SJSA1 (cell line): ENCODE measurements around the gene VGF. TPM values are rescaled to one million over a fixed set of nuclear protein-coding genes. Genes with fewer than 3 reads are reported as not detected.

ENCODE experiments used
- DNase-seq, 2 experiments: peaks; one replicate each; pipeline ENCODE4 v3.0.0-alpha.2; 2015 to 2020; ENCODE audit warnings: low spot score in 2 of 2, low read depth in 1 of 2
- H3K27ac ChIP-seq: fragments of 250-450 bp; sonication (Bioruptor Pico); 2 replicates; pipeline ENCODE4 v1.5.1; 2020; ENCODE audit warnings: mild to moderate bottlenecking, moderate library complexity
- H3K27me3 ChIP-seq: fragments of 250-450 bp; sonication (Bioruptor Pico); replicated peaks from 2 replicates; pipeline ENCODE4 v1.5.1; 2020; ENCODE audit warnings: mild to moderate bottlenecking, moderate library complexity
- H3K36me3 ChIP-seq: fragments of 250-450 bp; sonication (Bioruptor Pico); 2 replicates; pipeline ENCODE4 v1.5.1; 2020; ENCODE audit warnings: mild to moderate bottlenecking
- H3K4me1 ChIP-seq: fragments of 250-450 bp; sonication (Bioruptor Pico); replicated peaks from 2 replicates; pipeline ENCODE4 v1.6.1; 2021; ENCODE audit warnings: mild to moderate bottlenecking
- H3K4me3 ChIP-seq: fragments of 250-450 bp; sonication (Bioruptor Pico); 2 replicates; pipeline ENCODE4 v1.5.1; 2020; ENCODE audit warnings: mild to moderate bottlenecking
- H3K9me3 ChIP-seq: fragments of 250-450 bp; sonication (Bioruptor Pico); replicated peaks from 2 replicates; pipeline ENCODE4 v1.5.1; 2020; ENCODE audit warnings: mild to moderate bottlenecking
- total RNA-seq: library from RNA; depleted of rRNA; stranded (reverse); fragments of >200 nt; shearing (Covaris generic); gene quantifications from 2 replicates; pipeline ENCODE4 v1.2.3, GENCODE V29; 2014

The VGF gene
- total RNA-seq, 1 experiment from 2014 or later, result not detected

DNA sequence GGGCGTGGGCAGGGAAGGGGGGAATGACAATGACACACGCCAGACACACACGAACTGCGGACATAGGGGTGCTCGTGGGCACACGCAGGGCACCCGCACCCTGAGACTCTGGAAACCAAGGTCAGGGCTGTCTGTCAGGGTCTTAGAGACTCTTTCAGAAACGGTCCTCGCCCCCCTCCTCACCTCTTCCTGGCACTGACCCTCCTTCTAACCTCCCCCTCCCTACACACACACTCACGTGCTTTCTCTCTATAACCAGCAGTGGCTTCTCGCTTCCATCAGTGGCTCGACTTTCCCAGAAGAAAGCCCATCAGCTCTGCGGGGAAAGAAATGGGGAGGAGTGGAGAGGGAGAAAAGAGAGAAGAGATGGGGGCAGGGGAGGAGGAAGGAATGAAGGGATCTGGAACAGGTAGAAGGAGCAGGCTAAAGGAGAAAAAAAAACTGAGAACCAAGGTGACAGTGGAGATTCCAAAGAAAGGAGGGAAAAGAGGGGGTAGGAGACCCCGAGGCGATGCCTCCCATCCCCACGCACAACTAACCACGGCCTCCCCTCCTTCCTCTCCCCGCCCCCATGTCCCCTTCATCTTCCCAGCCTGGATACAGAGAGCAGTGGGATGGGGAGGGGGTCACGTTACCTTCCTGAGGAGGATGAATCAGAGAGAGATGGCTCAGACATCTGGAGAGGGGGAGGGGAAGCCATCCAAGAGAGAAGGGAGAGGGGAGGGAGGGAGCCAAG lies 1.7 kb upstream of the VGF start:
- DNase-seq, result no peak
- no peak overlapping the region for H3K4me3 ChIP-seq
- peaks cover 90% of the 10 kb centered on the region for H3K27me3 ChIP-seq
- peaks cover 8% of the 10 kb centered on the region; the same call in 1 of the 2 replicates for H3K9me3 ChIP-seq
- H3K36me3 ChIP-seq, result no peaks in the 10 kb centered on the region
- peaks cover 48% of the 10 kb centered on the region for H3K4me1 ChIP-seq
- no peak overlapping the region for H3K27ac ChIP-seq

DNA sequence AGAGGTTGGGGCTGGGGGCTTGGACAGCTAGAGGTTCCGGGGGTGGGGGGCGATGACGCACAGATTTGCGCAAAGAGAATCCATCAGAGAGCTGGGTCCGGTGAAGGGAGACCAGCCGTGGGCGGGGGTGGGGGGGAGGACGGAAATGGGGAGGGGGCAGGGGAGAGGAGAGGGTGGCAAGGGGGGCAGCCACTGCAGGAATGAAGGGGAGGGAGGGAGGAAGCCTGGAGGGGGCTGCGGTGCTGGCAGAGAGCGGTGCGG lies 1.2 kb upstream of the VGF start:
- Histone ChIP-seq H3K9me3 (peaks cover 8% of the 10 kb centered on the region; the same call in 1 of the 2 replicates), H3K27me3 (peaks cover 87% of the 10 kb centered on the region), H3K4me3 (no peak overlapping the region), H3K27ac (no peak overlapping the region), H3K36me3 (no peaks in the 10 kb centered on the region), H3K4me1 (peaks cover 47% of the 10 kb centered on the region)
- DNase-seq, result no peak

DNA sequence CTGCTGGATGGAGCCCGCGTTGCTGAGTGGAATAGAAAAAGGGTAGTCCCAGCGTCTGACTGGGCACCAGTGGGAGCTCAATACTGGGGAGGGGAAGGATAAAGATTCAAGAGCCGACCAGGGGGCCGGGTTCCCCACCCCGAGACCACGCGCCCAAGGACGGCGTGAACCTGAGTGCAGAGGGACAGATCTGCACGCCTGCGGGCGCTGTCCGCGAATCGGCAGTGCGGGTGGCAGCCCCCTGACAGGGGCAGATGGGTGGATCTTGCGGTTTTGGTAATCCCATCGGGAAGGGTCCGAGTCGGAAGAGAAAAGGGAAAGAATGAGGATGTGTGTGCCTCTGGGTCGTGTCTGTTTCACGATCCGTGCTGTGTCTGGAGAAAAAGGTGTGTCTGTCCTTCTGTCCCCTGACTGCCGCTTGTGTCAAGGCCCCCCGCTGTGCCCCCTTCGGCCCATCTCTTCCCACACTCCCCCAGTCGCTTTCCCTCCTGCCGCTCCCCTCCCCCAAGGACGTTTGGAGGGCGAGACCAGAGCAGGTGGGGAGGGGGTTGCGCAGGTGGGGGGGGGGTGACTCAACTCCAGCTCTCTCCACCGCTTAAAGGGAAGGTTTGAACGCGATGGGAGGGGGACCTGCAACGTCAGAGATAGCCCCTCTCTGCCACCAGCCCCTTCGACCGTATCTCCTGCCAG lies 734 bp upstream of the VGF start:
- Histone ChIP-seq H3K9me3 (peaks cover 8% of the 10 kb centered on the region; the same call in 1 of the 2 replicates), H3K27me3 (peaks cover 82% of the 10 kb centered on the region), H3K27ac (no peak overlapping the region), H3K4me1 (peaks cover 47% of the 10 kb centered on the region), H3K36me3 (no peaks in the 10 kb centered on the region), H3K4me3 (no peak overlapping the region)
- no peak for DNase-seq

DNA sequence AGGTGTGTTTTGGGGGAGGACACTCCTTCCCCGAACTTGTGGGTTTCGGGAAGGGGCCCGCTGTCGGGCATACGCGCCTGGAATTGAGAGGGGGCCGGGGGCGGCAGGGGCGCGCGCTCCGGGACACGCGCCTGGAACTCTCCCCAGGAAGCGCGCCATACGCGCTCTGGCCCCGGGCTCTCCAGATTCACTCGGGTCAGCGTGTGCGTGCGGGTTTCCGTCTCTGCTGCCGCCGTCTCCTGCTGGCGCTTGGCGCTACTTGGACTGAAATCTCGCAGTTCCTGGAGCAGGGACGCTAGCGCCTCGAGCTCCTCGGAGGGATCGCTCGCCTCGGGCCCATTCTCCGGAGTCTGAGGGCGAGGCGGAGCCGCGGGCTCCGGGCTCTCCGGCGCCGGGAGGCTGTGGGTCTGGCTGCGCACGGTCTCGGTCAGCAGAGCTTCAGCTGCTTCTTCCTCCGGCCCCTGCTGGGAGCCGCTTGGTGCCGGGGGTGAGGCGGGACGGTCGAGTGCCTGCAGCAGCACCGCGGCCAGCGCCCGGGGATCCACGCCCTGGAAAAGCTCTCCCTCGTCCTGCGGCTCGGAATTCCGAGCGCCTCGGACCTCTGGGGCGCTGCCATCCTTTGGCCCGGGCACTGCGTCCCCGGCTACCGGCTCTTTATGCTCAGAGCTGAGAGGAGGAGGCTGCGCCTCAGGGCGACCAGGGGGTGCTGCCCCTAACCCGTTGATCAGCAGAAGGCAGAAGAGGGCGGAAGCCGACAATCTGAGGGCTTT lies 1.1 kb downstream of the VGF start:
- no peak overlapping the region for H3K4me3 ChIP-seq
- H3K27ac ChIP-seq, result no peak overlapping the region
- peak; percentile 44 to 69 for DNase-seq
- H3K9me3 ChIP-seq, result peaks cover 8% of the 10 kb centered on the region; the same call in 1 of the 2 replicates
- H3K27me3 ChIP-seq, result peaks cover 64% of the 10 kb centered on the region
- peaks cover 6% of the 10 kb centered on the region for H3K36me3 ChIP-seq
- H3K4me1 ChIP-seq, result peaks cover 44% of the 10 kb centered on the region

DNA sequence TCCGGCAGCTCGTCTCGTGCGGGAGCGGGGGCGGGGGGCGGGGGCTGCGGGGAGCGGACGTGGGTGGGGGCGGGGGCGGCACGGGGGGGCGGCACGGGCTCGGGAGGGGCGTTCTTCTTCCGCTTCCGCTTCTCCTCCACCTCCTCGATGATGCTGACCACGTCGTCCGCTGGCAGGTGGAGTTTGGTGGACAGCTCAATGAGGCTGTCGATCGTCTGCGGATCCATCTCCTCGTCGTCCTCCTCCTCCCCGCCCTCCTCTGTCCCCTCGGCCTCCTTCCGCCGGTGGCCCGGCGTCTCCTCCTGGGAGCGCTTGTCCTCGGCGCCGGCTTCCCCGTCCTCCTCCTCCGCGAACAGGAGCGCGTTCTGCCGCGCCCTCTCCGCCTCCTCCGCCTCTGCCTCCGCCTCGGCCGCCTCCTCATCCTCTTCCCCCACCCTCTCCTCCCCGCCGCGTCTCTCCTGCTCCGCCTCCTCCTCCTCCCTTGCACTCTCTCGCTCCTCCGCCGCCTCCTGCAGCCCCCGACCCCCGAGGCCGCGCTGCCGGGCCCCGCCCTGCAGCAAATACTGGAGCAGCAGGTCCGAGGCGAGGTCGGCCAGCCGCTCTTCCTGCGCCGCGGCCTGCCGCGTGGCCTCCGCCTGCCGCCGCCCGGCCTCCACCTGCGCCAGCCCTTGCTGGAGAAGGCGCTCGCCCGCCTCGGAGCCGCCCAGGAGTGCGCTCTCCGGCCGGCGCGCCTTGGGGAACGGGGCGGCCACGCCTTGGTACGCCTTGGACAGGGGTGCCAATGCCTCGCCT lies 1.9 kb downstream of the VGF start:
- peaks cover 39% of the 10 kb centered on the region for H3K4me1 ChIP-seq
- DNase-seq, result no peak
- peaks cover 12% of the 10 kb centered on the region for H3K36me3 ChIP-seq
- no peak overlapping the region for H3K27ac ChIP-seq
- H3K27me3 ChIP-seq, result peaks cover 56% of the 10 kb centered on the region
- H3K4me3 ChIP-seq, result no peak overlapping the region
- H3K9me3 ChIP-seq, result peaks cover 8% of the 10 kb centered on the region; the same call in 1 of the 2 replicates

DNA sequence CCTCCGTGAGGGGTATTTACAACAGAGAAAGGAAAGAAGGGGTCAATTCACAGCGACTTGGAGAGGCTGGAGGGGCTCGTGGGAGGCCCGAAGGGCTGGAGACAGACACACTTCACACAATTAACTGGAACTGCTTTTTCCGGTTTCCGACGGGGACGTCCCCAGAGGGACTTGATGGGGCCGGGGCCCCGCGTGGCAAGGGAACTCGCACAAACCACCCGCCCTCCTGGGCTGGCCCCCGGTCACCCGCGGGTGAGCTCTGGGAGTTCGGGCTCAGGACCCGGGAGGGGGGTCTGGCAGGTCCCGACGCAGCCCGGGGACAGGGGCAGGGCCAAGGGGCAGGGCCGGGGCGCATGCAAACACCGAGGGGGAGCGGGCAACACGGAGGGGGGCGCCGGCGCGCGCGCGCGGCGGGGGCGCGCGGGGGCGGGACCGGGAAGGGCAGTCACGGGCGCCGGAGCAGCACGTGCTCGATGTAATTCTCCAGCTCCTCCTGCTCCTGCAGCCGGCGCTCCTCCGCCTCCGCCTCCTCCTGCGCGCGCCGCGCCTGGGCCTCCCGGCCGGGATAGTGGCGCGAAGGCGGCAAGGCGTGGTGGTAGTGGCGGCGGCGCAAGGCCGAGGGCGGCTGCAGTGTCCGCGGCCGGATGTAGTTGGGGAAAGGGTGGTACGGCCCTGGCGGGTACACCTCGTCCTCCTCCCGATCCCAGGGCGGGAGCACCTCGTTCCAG lies 2.7 kb downstream of the VGF start:
- Histone ChIP-seq H3K27me3 (peaks cover 50% of the 10 kb centered on the region), H3K9me3 (peaks cover 8% of the 10 kb centered on the region; the same call in 1 of the 2 replicates), H3K4me1 (peaks cover 39% of the 10 kb centered on the region), H3K4me3 (peak overlapping the region; percentile 12; the same call in 1 of the 2 replicates), H3K36me3 (peaks cover 12% of the 10 kb centered on the region), H3K27ac (no peak overlapping the region)
- no peak for DNase-seq

DNA sequence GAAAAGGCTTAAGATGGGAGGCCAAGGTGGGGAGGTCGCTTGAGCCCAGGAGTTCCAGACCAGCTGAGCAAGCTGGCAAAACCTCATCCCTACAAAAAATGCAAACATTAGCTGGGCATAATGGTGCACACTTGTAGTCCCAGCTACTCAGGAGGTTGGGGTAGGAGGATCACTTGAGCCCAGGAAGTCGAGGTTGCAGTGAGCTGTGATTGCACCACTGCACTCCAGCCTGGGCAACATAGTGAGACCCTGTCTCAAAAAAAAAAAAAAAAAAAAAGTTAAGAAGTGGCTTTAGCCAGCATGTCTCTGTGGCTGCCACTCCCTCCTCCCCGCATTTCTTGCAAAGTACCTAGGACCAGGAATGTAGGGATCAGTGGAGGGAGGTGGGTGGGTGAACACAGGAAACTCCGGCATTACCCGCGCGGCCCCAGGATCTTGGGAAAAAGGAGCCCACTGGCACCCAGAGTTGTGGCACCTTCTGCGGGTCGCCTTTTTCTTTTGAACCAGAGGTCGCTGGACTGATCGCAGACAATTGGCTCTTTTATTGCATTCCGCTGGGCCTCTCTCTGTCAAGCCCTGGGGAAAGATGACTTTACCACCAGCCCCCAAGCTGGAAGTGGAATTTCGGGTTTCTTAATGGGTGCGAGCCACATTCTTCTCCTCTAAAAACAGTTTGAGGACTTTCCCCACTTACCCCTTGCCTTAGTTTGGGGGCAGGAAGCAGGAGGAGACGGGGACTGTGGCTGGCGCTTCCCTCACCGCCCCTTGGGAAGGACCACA lies 3.5 kb downstream of the VGF start:
- Histone ChIP-seq H3K27ac (no peak overlapping the region), H3K4me3 (no peak overlapping the region), H3K4me1 (peaks cover 39% of the 10 kb centered on the region), H3K36me3 (peaks cover 18% of the 10 kb centered on the region), H3K27me3 (peaks cover 42% of the 10 kb centered on the region), H3K9me3 (peaks cover 8% of the 10 kb centered on the region; the same call in 1 of the 2 replicates)
- no peak for DNase-seq

DNA sequence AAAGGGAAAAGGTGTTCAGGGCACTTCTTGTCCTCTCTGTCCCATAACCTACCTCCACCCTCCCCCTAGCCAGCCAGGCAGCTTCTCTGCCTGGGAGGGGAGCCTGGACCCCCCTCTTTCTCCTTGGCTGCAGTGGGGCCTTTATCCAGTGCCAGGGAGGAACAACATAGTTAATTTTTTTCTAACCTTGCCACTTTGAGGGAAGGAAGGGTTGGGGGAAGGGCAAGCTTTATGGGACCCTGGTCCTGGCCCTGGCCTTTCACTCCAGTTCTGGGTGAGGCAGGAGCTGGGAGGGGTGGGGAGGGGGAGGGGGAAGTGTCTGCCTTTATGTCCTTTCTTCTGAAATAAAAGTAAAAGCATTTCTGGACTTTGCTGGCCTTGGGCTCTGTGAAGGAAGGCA lies 4.5 kb downstream of the VGF start:
- Histone ChIP-seq H3K27ac (no peak overlapping the region), H3K36me3 (peaks cover 18% of the 10 kb centered on the region)
- no peak for DNase-seq

DNA sequence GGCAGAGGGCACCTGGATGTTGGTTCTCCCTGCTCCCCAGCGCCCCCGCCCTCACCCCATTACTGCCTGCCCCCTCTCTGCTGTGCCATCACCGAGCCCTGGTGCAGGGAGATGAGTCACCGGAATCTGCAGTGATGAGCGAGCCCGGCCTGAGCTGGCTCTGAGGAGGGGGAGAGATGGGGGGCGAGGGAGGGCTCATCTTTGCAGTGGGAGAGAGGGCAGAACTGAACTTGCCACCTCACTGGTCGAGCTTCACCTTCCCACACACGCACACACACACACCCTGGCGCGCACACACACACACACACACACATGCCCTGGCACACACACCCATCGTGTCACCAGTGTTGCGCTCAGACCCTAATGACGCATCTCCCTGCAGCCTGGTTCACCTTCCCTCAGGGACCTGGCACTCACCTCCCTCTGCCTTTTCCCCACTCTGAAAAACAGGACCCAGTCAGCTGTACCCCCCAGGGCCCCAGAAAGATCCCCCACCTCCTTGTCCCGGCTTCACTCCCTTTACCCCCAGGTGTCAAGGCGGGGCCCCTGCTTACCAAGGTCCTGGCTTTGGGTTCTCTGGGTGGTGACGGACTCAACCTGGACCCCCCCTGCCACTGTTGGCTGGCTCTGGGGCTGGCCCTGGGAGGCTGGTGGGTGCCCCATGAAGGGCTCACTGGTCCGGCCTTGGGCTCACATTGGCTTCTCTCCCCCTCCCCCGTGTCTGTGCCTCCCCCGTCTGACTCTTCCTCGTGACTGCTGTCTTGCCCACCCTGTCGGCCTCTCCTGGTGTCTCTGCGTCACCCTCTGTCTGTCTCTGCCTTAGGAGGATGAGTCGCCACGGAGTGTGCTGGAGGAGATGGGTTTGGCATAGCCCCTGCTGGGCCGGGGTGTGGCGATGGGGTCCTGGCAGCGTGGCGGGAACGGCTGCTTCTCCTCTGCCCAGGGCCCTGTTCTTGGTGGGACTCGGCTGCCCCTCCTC lies 5.4 kb downstream of the VGF start:
- peaks cover 34% of the 10 kb centered on the region for H3K4me1 ChIP-seq
- peaks cover 28% of the 10 kb centered on the region for H3K27me3 ChIP-seq
- H3K9me3 ChIP-seq, result 0 out of 2 replicates have a peak, but pooled peaks cover 8% of the 10 kb centered on the region
- H3K4me3 ChIP-seq, result no peak overlapping the region
- no peak for DNase-seq
- peaks cover 18% of the 10 kb centered on the region for H3K36me3 ChIP-seq
- no peak overlapping the region for H3K27ac ChIP-seq

More for the DNA sequence above, 4.5 kb downstream of the VGF start:
- peaks cover 8% of the 10 kb centered on the region; the same call in 1 of the 2 replicates for H3K9me3 ChIP-seq
- H3K4me3 ChIP-seq, result no peak overlapping the region
- H3K27me3 ChIP-seq, result peaks cover 37% of the 10 kb centered on the region
- H3K4me1 ChIP-seq, result peaks cover 37% of the 10 kb centered on the region

DNA sequence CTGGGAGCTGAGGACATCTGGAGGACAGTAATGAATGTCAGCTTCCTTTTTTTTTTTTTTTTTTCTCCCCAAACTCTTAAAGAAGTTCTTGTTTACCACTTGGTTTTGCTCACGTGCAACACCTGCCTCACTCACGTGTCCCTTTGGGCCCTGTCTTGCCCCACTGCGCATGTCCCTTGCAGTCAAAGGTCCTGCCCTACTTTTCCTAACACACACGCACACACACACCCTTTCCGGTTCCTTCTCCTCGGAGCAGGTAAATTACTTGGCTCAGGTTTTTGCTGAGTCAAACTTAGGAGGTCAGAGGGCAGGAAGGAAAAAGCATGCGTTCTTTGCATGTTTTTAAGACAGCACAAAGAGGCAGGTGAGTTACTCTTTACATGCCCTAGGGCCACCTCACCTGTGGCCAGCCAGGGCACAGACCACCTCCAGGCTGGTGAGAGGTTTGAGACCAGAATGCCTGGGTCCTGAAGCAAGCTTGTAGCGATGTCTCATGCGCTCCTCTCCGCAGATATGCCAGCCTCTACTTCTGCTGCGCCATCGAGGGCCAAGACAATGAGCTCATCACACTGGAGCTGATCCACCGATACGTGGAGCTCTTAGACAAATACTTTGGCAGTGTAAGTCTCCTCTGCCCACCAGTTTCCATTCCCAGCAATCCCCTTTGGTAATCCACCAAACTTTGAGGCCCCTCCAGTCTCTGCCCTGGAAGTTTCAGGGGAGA lies 8.3 kb downstream of the VGF start:
- peaks cover 4% of the 10 kb centered on the region; the same call in 1 of the 2 replicates for H3K27me3 ChIP-seq

DNA sequence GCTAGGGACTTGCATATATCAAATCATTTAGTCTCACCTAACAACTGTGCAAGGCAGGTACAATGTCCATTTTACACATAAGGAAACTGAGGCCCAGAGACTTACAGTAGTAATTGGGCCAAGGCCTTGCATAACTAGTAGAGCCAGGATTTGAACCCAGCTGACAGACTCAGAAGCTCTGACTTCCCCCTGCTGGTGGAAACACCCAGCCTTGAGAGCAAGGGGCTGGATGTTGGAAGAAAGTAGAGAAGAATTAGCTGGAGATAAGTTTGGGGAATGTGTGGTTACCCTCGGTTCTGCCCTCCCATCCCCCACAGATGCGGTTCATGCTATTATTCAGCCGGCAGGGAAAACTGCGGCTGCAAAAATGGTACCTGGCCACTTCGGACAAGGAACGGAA lies 9.1 kb downstream of the VGF start:
- 0 out of 2 replicates have a peak, but pooled peaks cover 2% of the 10 kb centered on the region for H3K27me3 ChIP-seq
- H3K9me3 ChIP-seq, result no peaks in the 10 kb centered on the region; the same call in 1 of the 2 replicates
- peaks cover 18% of the 10 kb centered on the region for H3K36me3 ChIP-seq
- H3K27ac ChIP-seq, result no peak overlapping the region
- H3K4me3 ChIP-seq, result no peak overlapping the region
- no peak for DNase-seq
- H3K4me1 ChIP-seq, result peaks cover 12% of the 10 kb centered on the region

More for the DNA sequence above, 8.3 kb downstream of the VGF start:
- no peak overlapping the region for H3K27ac ChIP-seq
- peaks cover 12% of the 10 kb centered on the region for H3K4me1 ChIP-seq
- DNase-seq, result no peak
- peaks cover 18% of the 10 kb centered on the region for H3K36me3 ChIP-seq
- no peak overlapping the region for H3K4me3 ChIP-seq
- H3K9me3 ChIP-seq, result no peaks in the 10 kb centered on the region; the same call in 1 of the 2 replicates
